Panc1 (cell line): ENCODE measurements around the gene RAPGEF1.
"Not testable (repeated sequence)": the region's sequence is repeated elsewhere in the genome, so short reads cannot be mapped to it uniquely, and the experiment has no call there.

ENCODE experiments used
- POLR2AphosphoS5 ChIP-seq: IDR thresholded peaks from 2 replicates; pipeline ENCODE4 v1.6.1; 2012; ENCODE audit warnings: mild to moderate bottlenecking, low read depth, low read length, moderate library complexity
- TCF7L2 ChIP-seq: IDR thresholded peaks from 2 replicates; pipeline ENCODE4 v1.6.1; 2011; ENCODE audit warnings: mild to moderate bottlenecking, low read depth, low read length, inconsistent platforms
- TF ChIP-seq, protein P1 (sequence below): fragments of 450-650 bp; IDR thresholded peaks from 2 replicates; pipeline ENCODE4 v1.5.1; 2017; ENCODE audit warnings: mild to moderate bottlenecking

DNA sequence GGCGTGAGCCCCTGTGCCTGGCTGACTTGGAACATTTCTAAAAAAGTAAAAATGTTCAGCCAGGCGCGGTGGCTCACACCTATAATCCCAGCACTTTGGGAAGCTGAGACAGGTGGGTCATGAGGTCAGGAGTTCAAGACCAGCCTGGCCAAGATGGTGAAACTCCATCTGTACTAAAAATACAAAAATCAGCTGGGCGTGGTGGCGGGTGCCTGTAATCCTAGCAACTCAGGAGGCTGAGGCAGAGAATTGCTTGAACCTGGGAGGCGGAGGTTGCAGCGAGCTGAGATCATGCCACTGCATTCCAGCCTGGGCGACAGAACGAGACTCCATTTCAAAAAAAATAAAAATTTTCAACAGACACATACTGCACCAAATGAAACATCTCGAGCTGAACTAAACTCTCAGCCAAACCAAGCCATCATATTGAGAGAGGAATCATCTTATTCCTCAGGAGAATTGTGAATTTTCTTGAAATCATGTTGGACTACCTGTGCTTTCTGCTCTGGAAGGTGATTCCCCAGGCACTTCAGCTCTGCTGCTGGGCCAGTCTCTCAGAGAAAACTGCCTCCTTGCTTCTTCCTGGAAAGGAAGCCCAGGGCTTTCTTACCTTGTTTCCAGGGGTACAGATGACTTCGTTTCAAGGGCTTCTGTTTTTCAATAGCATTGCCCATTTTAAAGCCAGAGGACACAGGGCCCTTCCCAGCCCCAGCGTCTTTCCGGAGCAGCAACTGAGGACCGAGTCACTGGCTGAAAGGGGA, 30.7 kb downstream of the RAPGEF1 start:
- TF ChIP-seq, protein P1, sequence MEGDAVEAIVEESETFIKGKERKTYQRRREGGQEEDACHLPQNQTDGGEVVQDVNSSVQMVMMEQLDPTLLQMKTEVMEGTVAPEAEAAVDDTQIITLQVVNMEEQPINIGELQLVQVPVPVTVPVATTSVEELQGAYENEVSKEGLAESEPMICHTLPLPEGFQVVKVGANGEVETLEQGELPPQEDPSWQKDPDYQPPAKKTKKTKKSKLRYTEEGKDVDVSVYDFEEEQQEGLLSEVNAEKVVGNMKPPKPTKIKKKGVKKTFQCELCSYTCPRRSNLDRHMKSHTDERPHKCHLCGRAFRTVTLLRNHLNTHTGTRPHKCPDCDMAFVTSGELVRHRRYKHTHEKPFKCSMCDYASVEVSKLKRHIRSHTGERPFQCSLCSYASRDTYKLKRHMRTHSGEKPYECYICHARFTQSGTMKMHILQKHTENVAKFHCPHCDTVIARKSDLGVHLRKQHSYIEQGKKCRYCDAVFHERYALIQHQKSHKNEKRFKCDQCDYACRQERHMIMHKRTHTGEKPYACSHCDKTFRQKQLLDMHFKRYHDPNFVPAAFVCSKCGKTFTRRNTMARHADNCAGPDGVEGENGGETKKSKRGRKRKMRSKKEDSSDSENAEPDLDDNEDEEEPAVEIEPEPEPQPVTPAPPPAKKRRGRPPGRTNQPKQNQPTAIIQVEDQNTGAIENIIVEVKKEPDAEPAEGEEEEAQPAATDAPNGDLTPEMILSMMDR = not testable (repeated sequence)
- not testable (repeated sequence) for TF ChIP-seq POLR2AphosphoS5, TCF7L2
